Ureter (tissue), 1 donor: ENCODE results near the gene MAP3K14. TPM values are rescaled to one million over a fixed set of nuclear protein-coding genes. Genes with fewer than 3 reads are reported as not detected.

Source experiments
- DNase-seq: peaks from one replicate; pipeline ENCODE4 v3.0.0-alpha.2; 2020; ENCODE audit warnings: low spot score
- total RNA-seq: library from RNA; stranded (reverse); gene quantifications from one replicate; pipeline ENCODE4 v1.2.4, GENCODE V29; 2023
- donor health status: DM: yes; HTN: yes; CAD: no.

MAP3K14 gene
- total RNA-seq, 1 donor from 2014 or later = 18.7 TPM

DNA sequence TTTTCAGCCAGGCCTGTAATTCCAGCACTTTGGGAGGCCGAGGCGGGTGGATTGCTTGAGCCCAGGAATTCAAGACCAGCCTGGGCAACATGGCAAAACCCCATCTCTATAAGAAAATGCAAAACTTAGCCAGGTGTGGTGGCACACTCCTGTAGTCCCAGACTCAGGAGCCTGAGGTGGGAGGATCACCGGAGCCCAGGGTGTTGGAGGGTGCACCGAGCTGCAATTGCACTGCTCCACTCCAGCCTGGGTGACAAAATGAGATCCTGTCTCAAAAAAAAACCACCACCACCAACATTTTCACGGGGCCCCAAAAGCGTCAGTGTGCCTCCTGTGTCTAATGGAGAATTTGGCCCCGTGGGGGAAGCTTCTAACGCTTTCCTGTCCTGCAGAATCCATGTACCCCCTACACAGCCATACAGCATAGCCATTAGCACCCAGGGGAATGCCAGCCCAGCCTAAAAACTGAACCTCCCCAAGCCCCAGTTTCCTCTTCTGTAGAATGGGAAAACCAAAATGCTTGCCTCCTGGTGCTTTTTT, 22.2 kb upstream of the MAP3K14 start:
- DNase-seq = no peak

DNA sequence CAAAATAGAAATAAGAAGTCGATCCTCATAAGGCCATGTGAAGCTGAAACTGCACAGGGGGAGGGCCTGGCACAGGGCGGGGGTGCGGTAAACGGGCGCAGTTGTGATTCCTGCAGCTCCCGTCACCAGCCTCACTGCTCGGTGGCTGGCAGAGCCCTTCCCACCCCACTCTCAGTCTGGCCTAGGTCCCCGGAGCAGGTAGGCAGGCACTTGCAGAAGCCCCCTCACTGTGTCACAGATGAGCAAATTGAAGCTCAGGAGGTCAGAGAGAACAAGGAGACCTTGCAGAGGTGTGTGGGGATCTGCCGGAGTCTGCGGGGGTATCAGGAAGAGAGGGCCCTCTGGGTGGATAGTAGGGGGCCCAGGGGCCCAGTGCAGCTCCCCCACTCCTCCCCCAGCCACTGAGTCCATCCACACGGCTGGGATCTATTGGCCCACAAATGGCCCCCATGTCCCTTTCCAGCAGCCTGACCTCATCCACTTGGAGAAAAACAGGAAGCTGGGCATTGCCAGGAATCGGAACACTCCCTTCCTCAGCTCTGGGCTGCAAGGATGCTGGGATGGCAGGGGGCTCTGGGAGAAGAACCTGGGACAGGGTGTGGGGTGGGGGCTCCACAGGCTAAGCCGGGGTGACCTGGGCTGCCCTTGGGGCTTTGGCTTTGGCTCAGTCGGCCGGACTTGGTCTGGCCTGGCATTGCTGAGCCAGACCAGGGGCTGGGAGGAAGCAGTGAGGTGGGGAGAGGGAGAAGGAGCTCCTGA, 21.4 kb upstream of the MAP3K14 start:
- DNase-seq = no peak

DNA sequence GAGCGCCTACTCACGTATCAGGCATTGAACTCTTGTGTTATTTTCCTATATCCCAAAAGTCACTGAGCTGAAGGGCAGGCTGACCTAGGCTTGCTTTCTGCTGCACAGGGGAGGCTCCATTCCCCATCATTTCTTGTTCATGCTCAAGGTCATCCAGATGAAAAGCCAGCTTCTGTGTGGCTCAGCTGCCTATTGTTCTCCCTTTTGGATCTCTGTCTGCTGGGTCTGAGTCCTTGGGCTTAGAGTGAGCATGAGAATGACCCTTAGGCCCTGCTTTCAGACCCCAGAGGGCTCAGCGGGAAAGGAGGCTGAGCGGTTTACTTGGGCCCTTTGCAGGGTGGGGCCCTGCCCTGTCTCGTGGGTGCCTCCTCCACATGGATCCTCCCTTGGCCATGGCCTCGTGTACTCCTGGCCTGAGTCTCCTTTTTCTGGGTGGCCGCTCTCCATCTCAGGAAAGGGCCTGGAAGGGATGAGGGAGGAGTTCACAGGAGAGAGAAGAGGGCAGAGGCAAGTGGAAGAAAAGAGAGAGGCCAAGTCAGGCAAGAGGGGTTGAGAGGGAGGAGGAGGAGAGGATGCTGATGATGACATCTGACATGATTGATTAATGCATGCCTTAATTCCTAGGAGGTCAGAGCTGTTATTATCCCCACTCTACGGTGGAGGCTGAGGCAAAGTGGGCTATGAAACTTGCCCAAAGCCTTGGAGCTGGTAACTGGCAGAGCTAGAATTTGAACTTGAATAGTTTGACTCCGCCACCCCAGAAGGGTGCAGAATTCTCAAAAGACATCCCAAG, 19.8 kb upstream of the MAP3K14 start:
- DNase-seq = no peak

DNA sequence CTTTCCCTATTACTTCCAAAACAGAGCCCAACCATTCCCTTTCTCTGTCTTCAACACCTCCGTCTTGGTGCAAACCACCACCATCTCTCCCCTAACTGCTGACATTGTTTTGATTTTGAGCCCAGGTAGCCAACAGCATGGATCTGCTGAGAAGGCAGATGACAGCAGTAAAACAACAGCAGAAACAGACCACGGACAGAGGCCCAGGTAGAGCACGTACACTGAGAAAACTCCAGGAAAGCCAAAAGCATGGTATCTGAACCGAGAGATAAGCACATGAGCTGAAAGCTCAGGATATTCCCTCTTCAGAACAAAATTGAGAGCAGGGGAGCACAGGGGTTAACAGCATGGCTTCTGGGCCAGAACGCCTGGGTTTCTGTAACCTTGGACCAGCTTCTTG, 18.9 kb upstream of the MAP3K14 start:
- no peak for DNase-seq

DNA sequence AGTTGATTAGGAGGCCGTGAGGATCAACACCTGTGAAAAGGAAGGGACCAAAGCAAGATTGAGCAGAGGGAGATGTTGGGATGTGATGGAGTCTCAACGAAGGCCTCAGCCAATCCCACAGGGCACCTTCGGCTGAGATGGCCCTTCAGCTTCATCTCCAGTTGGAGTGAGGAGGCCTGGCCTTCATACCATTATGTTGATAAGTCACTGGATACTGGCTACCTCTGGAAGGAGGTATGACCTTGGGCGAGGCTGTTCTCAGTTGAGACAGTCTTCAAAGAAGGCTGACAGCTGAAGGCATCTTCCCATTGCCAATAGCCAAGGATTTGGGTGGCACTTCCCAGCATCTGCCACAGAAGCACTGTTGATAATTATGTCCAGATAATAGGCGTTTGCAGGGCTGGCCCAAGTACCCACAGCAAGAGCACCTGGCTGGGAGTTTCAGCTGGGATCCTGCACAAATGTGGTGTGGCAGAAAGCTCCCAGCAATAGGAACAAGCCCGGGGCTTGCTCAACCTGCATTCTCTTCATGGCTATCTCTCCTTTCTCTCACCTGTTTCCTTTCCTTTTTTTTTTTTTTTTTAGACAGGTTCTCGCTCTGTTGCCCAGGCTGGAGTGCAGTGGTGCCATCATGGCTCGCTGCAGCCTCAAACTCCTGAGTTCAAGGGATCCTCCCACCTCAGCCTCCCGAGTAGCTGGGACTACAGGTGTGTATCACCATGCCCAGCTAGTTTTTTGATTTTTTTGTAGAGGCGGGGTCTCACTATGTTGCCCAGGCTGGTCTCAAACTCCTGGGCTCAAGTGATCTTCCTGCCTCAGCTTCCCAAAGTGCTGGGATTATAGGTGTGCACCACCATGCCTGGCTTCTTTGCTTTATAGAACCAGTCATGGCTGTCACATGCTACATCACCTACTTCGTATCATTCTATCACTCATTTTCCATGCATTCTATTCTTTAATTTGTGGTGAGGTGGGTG, 18.2 kb upstream of the MAP3K14 start:
- DNase-seq = peak; percentile 27

DNA sequence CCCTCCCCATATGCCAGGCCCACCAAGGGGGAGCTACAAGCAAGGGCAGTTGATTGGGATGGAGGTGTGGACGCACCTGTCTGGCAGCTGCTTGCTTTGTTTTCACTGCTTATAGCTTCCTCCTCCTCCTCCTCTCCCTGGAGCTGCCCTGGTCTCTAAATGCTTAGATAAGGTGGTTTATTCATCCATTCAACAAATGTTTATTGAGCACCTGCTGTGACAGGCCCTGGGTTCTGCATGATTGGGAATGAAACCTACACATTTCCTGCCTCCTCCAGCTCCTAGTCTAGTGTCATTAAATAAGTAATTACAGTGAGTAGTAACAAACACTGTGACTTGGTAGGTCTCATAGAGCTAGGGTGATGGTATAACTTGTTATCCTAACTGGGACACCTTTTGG, 17.4 kb upstream of the MAP3K14 start:
- DNase-seq = peak; percentile 48

DNA sequence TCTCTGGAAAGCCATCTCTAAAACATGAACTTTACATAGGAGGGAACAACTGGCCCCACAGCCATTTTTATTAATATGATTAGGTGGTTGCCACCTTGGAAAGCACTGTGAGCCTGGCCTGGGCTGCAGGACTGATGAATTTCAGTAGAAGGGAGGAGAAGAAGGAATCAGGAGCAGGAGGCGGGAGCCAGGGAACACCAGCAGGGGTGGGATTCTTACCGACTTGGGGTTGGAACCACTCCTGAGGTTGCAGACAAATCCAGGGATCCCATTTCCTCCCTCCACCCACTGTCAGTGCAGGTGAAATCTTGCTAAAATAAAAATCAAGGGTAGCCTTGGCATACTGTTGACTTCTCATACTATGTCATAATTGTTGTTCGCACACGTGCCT, 16.9 kb upstream of the MAP3K14 start:
- no peak for DNase-seq

DNA sequence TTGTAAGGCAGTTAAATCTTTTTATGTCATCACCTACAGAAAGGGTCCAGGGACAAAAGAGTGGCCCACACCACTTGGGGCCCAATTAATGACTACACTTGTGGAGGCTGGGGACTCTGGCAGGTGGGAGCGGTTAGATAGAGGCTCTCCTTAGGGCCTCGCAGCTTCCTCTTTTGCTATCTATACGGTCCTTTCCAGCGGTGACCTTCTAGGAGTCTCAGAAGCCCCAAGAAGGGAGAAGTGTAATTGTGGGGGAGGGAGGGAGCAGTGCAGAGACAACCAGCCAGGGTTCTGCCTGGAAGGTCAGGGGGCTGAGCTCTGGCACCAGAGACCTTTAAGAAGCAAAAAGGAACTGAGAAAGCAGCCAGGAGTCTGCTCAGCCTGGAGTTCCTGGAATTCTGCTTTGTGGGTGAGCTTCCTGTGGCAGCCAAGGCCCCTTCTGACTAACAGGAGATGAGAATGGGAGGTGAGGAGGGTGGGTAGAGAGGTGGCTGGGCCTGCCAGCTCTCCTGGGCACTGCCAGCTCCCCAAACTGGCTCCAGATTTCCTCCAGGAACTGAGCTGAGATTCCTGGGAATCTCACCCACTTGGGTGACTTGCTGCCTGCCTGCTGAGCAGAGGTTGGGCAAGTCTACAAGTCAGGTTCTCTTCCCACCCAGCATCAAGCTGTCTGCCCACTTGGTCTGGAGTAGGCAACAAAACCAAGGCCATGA, 16.3 kb upstream of the MAP3K14 start:
- DNase-seq = no peak

DNA sequence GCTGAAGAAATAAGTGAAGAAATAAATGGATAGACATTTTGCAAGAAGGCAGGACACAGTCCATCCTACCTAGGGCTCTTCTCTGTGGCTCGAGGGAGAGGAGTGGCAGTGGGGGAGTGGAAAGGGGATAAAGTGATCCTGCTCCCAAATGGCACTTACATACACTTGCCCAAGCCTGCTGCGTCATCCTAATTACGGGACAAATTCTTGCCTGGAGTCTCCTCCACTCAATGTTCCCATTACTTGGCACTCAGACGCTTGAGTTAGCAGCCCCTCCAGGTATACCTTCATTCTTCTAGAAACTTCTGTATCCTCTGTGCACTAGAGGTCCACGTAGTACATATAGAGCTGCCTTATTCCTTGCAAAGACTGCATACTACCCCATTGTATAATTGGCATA, 15.7 kb upstream of the MAP3K14 start:
- no peak for DNase-seq

DNA sequence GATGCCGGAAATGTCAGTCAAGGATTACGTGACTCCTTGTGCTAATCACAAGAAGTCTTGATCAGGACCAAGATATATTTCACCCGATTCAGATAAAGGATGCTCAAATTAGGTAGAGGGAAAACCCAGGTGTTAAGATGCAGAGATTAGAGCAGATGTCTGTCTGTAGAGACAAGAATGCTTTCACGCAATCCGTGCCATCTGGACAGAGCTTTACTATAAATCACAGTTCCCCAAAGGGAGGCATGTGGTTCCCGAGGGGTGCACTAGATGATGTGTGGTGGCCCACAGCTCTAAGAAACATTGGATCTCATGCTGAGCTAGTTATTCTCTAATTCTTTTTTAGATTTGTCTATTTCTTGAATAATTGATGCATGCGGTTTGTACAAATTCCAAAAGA, 9.8 kb upstream of the MAP3K14 start:
- DNase-seq = no peak

DNA sequence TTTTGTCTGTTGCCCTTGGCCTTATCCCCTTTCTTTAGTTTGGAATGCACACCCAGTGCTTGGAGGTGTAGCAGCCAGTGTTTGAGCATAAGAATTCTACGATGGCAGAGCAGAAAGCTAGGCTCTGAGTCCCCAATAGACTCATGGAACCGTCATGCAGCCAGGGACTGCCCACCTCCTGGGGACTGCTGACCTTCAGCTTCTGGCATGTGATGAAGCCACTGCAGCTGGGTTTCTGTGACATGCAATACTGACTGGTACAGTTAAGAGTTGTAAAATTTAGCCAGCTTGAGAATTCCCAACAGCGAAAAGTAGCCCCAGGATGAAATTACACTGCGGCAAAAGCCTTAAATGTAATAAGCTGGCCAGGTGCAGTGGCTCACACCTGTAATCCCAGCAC, 9.0 kb upstream of the MAP3K14 start:
- no peak for DNase-seq

DNA sequence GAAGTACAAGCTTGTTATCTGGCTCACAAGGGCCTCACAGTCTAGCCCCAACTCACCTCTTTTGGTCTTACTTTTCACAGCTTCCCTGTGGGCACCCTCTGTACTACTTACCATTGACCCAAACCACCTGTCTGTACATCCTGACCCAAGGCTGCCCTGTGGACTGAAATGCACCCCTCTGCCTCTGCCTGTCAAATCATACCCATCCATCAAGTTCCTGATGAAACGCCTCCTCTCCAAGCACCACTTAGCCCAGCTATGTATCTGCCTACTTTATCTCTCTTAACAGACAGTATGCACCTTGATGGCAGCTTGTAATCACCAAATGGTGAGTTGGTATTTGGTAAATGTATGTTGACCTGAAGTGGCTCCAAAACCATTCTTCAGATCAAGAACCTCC, 7.5 kb upstream of the MAP3K14 start:
- no peak for DNase-seq

DNA sequence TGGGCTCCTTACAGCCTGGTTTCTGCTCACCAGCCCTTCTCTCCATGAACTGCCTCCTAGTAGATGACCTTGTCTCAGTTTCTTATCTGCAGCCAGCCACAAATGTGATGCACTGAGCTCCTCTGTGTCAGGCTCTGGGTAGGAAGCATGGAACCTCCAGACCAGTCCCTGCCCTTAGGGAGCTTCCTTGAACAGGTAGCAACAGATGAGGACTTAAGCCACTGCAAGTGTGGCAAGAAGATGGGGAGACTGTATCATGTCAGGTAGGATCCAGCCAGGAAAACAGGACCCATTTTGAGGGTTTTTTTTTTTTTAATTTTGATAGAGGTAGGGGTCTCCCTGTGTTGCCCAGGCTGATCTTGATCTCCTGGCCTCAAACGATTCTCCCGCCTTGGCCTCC, 5.3 kb upstream of the MAP3K14 start:
- no peak for DNase-seq

DNA sequence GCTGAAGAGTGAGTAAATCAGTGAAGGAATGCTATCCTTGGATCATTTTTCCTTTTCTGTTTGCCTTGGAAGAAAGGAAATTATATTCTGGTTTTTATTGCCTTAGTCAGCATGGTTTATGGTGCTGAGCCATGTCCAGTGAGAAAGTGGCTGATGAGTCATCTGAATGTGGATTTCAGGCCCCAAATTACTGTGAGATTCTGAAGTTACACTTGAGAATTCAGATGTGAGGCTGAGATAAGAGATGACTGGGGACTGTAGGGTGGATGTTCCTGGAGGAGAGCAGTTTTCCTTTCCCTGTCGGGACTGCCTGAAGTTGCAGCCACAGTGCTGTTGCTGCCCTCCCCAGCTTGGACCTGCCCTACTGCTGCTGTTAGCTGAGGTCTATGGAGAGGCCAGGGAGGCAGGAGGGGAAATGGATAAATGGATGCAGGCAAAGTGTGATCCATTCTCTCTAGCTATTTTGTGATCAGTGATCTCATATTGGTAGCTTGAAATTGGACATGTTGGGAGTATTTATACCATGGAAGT, 4.2 kb upstream of the MAP3K14 start:
- DNase-seq = no peak

DNA sequence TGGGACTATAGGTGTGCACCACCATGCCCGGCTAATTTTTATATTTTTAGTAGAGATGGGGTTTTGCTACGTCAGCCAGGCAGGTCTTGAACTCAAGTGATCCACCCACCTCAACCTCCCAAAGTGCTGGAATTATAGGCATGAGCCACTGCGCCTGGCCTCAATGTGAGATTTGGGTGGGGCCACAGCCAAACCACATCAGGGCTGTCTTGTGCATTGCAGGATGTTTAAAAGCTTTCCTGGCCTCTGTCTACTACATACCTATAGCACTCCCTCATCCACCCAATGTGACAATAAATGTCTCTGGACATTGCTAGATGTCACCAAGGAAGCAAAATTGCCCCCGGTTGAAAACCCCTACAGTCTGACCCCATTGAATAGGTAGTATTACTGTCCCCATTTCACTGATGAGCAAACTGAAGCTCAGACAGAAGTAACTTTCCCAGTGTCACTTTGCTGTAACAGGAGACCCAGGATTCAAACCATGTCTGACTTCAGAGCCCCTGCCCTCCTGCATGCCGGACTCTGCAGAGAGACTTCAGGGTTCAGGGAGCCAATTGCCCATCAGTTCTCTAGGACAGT, 3.6 kb upstream of the MAP3K14 start:
- no peak for DNase-seq

DNA sequence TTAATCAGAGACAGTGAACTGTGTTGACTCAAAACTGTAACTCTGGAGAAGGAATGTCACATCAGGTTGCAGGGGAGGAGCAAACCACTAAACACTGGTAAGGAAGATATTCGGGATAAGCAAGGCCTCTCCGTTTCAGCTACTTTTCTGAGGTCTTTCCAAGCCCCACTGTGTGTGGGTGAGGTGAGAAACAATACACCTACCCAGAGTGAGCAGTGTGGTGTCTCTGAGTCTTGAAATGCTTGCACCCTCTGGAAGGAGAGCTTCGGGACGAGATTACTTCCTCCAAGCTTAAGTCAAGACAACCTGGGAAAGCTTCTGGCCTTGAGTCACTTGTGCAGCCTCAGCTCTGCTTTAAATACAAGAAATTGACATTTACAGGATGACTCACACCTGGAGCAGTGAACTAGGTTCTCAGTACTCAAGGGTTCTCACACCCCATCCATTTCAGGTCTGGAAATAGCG, 2.5 kb upstream of the MAP3K14 start:
- DNase-seq = no peak

DNA sequence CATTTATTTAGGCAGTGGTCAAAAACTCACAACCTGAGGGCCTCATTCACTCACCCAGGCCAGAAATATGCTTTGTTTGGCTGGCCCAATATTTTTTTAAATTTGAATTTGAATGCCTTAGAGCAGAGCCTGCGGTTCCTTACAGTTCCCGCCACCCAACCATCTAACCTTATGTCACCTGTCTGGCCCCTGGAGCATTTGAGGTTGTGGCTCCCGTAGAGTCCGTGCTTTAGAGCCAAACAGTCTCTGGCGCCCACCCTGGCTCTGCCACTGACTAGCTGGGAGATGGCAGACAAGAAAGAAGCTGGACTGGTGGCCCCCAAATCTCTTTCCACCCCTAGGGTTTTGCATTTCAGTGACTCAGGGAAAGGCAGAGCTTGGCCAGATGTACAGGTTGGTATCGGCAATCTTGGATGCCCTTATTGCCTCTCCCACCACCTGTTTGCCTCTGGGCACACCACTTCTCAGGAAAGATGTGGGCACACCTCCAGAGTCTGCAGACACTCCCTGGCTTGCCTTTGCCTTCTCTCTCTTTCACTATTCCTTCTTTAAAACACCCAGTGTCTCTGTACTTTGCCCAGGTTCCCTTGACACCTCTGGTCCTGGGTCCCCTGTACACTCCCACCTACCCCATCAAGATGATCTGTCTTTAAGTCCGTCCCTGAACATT, 1.9 kb upstream of the MAP3K14 start:
- no peak for DNase-seq

DNA sequence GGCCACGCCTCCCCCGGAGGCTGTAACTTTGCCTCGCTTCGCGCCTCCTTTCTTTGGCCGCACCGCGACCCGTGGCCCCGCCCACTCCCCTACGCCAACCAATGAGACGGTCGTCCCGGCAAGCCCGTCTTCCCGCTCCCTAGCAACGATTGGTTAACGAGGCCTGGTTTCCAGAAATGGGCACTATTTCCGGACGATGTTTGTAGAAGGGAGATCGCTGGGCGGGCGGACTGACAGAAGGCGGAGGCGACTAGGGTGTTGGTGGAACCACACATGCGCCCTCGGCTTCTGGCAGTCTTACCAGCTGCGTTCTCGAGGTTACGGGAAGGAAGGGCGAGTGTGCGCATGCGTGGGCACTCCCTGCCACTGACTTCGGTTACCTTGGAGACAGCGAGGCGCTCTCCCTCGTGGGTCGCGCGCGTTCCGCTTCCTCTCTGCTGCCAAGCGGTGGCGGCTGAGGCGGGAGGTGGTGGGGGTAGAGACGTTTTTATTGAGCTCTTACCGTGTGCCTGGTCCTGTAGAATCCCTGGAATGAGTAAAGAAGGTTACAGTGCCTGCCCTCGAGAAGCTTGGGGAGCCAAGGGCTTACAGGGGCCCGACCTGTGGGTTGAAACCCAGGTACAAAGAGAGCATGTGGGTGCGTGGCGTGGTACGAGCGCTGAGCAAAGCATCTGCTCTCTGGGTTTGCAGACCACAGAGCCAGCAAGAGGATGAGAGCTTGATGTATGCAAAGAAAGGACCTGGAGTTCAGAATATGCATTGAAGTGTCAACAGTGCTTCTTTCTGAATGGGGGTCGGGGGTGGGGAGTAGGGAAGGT, 500 bp upstream of the MAP3K14 start:
- DNase-seq = peak; percentile 100
